GM19193 (cell line): ENCODE results near the gene HOXD8.

Experiments used
- POLR2A ChIP-seq: IDR thresholded peaks from 4 replicates; pipeline ENCODE4 v1.6.1; 2011; ENCODE audit not compliant: insufficient read depth, insufficient read length; ENCODE audit errors: extremely low read depth

Gene HOXD8

DNA sequence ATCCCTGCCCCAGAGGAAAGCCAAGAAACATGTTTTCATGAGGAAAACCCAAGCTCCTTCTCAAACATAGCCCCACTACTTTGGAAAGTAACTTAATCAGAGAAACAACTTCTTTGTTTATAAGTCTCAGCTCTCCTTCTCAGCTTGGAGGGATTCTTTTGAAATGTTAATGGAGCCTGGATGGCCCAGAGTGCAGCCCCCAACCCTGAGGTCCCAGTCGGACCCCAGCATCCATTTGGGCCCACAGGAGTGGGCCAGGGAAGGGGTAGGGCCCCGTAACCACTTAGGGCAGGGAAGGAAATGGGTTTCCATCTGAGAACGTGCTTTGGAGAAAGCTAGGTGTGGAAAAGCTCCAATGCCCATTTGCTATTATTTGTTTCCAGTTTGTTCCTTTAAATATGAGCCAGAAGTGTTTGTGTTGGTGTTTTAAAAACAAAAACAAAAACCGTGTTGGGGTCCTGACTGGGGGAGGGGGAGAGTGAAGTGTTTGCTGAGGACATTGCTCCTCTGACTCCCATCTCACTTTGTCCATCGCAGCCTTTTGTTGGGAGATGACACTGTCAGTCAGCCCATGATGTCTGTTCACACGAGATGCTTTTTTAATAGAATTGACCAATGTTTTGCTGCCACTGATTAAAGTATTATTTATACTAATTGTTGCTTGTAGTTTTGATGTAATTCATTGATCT, 26.0 kb downstream of the HOXD8 start:
- no peak for TF ChIP-seq POLR2A

DNA sequence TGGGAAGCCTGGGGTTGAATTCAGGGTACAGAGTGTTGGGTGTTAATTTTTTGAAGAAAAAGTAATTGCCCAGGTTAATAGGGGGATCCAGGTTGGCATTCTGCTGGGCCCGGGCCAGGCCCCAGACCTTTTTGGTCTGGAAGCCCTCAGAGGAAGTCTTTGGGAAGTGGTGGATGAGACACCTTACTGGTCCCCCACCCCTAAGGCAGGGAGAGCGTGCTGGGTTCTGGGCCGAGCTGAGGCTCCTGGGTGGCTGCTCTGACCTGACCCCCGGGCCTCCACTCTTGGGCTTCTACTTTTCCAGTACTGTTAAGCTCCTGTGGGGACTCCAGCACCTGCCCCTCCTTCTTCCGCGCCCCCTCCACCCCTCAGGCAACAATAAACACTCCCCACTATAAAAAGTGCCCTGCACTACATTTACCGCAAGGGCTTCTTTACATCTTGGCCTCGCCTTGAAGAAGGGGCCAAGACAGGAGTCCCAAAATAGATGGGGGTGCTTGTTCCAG, 26.8 kb downstream of the HOXD8 start:
- TF ChIP-seq POLR2A = no peak

DNA sequence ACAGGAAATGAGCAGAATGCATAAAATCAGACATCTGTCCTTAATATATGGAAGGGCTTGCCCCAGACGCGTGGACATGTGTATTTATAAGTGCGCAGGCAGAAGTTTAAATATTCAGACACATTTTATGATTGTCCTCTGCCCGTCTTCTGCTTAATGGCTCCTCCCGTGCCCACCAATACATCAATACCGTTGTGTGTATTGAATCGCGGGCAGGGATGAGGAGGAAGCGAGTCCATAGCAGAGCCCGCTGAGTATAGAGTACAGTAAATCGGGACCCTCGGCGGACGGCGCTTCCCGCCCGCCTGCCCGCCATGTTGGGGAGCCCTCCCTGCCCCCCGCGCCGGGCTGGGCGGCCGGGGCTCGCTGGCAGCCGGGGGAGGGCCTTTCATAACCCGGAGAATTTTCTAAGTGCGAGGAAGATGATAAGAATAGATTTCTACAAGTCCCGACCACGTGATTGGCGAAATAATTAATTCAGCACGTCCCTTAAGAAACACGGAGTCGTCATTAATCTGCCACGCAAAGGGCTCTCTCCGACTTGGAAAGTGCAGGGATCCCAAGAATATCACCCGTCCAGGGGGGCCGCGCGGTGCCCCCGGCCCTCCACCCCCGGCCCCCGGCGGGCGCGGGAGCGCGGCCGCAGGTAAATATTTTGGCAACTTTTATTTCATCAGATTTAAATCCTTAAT, 27.4 kb downstream of the HOXD8 start, which contains the start of gene HOXD3:
TSS of gene HOXD3 (plus strand) at position 501 of the 692 bp plus-strand sequence. CDS start 11,808 bp downstream, outside the sequence.
- TF ChIP-seq POLR2A = no peak

DNA sequence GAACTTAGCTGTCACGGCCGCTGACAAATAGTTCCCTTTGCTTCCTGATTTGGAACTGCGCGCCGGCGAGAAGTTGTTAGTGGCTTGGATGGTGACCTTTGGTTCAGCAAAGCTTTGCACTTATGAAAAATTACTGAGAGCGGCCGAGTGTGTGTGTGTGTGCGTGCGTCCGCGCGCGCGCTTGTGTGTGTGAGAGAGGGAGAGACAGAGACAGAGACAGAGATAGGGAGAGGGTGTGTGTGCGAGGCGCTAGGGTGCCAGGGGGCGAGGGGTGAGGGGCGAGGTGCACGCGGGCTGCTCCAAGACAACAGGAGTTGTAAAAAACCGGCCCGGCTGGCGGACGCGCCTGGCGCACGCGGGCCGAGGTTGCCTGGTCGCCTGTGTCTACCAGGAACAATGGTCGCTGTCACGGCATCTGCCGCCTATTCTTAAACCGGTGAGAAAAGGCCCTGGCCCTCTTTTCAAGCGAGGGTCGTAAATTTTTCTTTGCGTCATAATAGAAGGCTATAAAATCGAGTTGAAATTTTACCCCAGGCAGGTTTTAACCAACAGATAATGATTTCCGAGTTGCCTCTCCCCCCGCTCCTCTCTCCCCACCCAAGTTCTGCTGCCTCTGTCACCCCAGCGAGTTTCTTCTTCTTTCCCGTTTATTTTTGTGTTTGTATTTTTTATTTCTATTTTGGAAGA, 28.1 kb downstream of the HOXD8 start:
- no peak for TF ChIP-seq POLR2A

DNA sequence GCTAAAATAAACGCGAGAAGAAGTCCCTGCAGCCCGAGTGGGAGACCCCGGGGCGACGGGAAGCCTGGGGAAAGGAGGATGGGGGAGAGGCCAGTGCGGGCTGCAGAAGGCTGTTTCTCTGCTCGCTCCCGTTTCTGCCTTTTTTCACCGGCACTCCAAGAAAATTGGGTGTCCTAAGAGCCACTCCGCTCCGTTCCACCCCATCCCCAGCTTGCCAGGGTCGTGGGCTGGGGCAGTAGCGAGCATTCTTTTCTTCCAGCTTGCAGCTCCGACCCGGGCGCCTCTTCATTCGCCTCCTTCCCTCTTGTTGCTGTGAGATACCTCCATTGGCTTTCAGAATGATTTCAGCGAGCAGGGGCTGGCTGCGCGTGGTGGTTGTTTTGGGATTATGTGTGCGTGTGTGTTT, 28.7 kb downstream of the HOXD8 start:
- TF ChIP-seq POLR2A = no peak

DNA sequence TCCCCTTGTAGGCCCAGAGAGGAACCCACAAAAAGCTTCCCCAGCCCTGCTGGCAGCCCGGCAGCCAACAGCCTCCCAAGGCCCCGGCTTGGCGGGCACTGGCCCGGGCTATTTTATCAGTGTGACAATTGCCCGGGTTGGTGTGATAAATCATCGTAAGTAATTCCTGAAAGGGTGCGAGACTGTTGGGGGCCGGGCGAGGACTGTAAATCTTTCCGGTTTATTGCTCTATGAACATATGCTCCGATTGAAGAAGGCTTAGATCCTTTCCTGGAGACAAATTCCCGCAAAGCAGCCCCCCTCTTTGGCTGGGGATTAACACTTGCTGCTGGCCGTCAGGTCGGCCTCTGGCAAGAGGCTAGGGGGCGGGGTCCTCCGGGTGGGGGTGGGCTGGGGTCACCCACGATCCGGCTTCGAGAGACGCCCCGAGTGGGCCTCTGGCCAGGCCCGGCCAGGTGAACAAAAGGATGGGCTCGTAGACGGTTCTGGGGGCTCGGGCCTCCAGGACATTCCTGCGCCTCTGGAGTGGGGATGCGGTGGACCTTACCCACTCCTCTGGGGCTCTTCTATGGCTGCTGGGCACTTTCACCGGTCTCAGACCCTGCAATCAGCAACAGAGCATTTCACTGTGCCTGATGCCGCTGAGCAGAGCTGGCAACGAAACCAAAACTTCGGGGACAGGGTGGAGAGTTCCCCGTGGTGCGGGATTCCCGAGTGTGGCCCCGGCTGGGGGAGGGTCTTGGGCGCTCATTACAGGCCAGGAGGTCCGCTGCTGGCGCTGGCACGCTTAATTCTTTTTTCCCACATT, 29.6 kb downstream of the HOXD8 start:
- no peak for TF ChIP-seq POLR2A

DNA sequence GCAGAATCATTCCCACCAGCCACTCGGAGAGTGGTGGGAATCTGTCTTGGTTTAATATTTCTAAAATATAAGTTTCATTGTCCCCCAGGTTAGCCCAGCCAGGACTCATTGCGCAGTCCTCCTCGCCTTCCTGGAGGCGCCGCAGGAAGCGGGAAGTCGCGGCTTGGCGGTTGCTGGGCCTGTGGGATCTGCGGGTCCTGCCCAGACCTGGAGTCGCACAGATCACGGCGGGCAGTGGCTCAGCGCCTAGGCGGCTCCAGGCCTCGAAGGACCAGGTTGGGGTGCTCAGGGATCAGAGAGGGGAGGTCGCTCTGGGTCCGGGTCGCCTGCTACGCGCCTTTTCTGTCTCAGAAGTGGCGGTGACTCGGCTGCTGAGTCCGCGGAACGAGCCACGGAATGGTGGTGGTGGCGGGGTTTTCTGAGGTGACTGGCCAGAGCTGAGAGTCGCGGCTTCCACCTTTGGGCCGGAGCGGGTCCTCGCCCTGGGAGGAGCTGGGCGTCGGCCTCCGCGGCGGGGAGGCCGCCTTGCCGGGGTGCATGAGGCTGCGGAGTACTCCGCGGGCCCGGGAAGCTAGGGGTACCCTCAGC, 30.3 kb downstream of the HOXD8 start:
- TF ChIP-seq POLR2A = no peak

DNA sequence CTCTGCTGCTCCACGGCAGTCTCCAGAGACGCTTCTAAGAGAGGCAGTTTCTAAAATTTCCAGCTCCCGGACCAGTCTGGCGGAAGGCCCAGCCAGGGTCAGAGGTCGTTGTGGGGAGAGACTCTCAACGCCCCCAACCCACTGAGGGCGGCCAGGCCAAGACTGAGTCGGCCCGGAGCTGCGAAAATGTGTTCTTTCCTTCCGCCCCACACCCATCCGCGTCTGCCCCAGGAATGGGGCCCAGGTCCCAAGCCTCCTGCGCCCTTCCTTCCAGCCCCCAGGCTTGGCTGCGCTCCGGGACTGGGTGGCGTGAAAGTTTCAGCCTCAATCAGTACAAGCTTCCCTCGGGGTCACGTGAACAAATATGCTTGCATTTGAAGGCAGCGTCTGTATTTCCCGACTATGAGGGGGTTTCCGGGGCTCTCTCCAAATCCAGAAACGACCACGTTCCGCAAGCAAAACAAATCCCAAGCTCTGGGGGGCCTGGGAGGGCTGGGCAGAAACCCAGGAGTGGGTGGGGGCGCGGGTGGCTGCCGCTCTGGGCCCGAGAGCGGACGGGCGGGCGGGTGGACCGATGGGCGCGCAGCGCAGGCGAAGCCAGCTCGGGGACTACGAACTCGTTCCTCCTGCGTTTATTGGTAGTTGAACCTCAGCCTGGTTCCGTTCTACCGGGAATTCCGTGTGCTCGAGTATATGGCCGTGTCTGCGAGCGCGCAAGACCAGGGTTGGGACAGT, 30.9 kb downstream of the HOXD8 start:
- no peak for TF ChIP-seq POLR2A

DNA sequence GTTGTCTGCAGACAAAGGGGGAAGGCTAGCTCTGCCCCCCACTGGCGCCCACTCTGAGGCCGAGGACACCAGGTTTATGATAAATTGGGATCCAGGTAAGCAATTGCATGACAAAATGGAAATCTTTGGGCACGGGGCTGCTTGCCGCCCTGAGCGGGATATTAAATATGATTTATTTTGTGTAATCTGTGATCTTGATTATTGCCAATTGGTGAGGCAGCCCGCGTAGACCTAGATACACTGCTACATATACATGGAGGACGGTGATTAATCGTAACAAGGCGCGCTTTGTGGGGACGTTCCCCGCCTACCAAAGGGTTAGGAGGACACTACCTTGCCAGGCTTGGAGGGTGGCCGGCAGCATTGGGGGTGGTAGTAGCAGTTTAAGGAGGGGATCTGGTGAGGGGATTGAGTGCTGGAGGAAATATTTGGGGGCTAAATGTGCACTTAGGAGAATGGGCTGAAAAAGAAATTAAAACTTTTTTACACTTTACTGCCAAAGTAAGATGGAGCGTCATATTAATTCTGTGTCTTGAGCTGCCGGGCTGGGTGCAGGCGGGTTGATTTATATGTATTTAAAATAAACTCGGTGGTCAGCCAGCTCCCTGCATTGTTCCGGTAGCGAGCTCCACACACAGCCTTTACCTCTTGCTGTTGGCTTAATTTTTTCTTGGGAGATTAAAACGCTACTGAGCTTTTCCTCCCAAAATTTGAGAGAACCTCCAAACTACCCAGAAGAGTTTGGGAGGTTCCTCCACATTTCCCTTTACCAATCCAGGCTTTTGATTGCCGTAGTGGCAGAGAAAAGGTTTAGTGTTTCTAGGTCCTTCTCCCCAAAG, 31.7 kb downstream of the HOXD8 start:
- TF ChIP-seq POLR2A = no peak

DNA sequence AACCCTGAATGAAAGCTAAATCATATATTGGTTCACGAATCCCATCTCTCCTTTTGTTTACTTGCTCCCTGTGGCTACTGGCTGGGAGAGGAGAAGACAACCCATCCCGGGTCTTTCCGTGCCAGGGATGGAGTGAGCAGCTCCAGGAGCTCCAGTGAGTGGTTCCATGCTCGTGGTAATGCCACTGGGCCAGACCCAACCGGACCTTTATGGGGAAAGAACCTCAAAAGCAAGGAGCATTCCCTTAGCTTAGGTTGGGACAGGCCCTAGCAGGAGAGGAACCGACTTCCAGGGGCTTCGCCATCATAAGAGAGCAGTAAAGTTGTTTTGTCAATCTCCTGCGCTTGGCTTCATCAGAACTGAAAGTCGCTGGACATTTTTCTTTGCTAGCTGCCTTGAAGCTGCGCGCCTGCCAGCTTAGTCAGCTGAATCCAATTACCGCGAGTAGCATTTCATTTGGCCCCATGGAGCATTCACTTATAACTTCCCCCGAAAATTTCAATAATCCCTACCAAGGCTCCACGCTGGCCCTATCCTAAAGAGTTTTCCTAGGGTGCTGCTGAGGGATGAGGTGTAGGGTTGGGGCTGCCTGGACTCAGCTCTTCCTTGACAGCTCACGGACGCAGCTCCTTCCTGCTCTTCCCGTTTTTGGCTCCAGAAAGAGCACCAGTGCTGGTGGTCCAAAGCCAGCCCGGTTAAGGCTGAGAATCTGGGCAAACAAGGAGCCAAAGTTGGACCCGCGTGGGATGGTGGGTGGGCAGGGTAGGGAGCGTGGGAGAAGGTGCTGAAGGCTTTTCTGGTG, 32.5 kb downstream of the HOXD8 start:
- no peak for TF ChIP-seq POLR2A

DNA sequence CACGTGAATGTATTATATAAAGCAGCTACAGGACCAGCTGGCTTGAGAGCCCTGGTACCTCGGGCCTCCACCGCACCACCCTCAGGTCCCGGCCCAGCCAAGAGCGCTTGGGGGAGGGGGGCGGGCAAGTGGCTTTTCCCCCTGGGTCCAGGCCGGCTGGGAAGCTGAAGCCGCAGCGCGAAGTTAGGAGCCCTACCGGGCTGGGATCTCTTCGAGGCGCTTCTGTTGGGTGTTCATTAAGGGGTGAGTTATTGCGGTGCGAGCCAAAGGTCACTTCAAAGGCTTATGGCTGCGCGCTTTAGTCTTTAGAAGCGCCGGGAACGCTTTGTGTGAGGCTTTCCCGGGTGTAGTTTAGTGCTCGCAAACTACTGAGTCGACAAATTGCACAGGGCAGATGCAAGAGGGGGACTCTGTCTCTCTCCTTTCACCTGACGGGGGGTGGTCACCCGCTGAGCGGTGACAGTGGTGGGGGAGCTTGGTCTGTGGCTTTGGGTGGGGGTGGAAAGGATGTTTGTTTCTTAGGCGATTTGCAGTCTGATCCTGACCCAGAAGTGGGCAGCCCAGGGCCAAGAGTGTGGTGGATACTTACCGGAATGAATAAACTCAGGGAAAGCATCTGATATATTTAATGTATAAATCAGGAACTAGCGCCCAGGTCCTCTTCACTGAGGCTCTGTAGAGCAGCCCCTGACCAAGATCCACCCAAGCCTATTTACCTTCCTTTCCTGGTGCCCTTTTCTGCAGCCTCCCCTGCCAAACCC, 33.6 kb downstream of the HOXD8 start:
- no peak for TF ChIP-seq POLR2A
